Measurements from ENCODE around the gene CSH2. TPM values are rescaled to one million over a fixed set of nuclear protein-coding genes. Genes with fewer than 3 reads are reported as not detected.

CSH2 gene
- total RNA-seq, result not detected

GRCh38 chr17:63873577-63873976, at the start of gene CSH2:
TSS of gene CSH2 (minus strand) at chr17:63873677. CDS start at chr17:63873614, 63 bp downstream.

GRCh38 chr17:63918789-63919305, 45.4 kb upstream of the CSH2 start, which contains the start of gene GH1:
TSS of gene GH1 (minus strand) at chr17:63918839. CDS start at chr17:63918776, 63 bp downstream.

GRCh38 chr17:63911041-63911635, 37.7 kb upstream of the CSH2 start, which contains the start of gene CSHL1:
TSS of gene CSHL1 (minus strand) at chr17:63911258. CDS start at chr17:63911196, 62 bp downstream.

GRCh38 chr17:63896524-63897354, 23.3 kb upstream of the CSH2 start, which contains the start of gene CSH1:
TSS of gene CSH1 (minus strand) at chr17:63896574. CDS start at chr17:63896511, 63 bp downstream.

GRCh38 chr17:63881935-63882601, 8.6 kb upstream of the CSH2 start, which contains the start of gene GH2:
TSS of gene GH2 (minus strand) at chr17:63881944. CDS start at chr17:63881801, 143 bp downstream.

GRCh38 chr17:63842540-63843386, 30.7 kb downstream of the CSH2 start, which contains the start of gene SMARCD2:
TSS of gene SMARCD2 (minus strand) at chr17:63842685. CDS start at chr17:63842674, 11 bp downstream.

GRCh38 chr17:63827002-63827800, 46.3 kb downstream of the CSH2 start, which contains the start of the genes FTSJ3 and PSMC5:
TSS of gene FTSJ3 (minus strand) at chr17:63827663. CDS start at chr17:63826902, 761 bp downstream.
TSS of gene PSMC5 (plus strand) at chr17:63827431. CDS start at chr17:63827491, 60 bp downstream.

Small RNA genes lying within 50 kb of the gene (small RNA-seq; reads per million reads assigned to genes)
- gene AC040958.1 (ENCODE audit: low replicate concordance) (not detected), gene AC127029.1 (ENCODE audit: low replicate concordance) (not detected), gene GH1 (ENCODE audit: low replicate concordance) (not detected)

Other genes starting within 250 kb of the CSH2 start
- 28.1 TPM for gene LIMD2, start 173.6 kb downstream of the CSH2 start, total RNA-seq
- gene STRADA, start 131.9 kb downstream of the CSH2 start, total RNA-seq, result 26.3 TPM
- 44.5 TPM for gene CCDC47, start 100.1 kb downstream of the CSH2 start, total RNA-seq
- gene DDX42, start 99.5 kb downstream of the CSH2 start, total RNA-seq, result 110 TPM
- 50.8 TPM for gene PSMC5, start 46.2 kb downstream of the CSH2 start, total RNA-seq
- 48.4 TPM for gene FTSJ3, start 46.0 kb downstream of the CSH2 start, total RNA-seq
- 65.7 TPM for gene SMARCD2, start 31.0 kb downstream of the CSH2 start, total RNA-seq
- not detected for gene GH2, start 8.3 kb upstream of the CSH2 start, total RNA-seq
- gene CSH1, start 22.9 kb upstream of the CSH2 start, total RNA-seq, result not detected
- gene CSHL1, start 37.6 kb upstream of the CSH2 start, total RNA-seq, result not detected
- gene GH1, start 45.2 kb upstream of the CSH2 start, total RNA-seq, result not detected
- 6.8 TPM for gene CD79B, start 58.7 kb upstream of the CSH2 start, total RNA-seq
- 17.4 TPM for gene SCN4A, start 99.2 kb upstream of the CSH2 start, total RNA-seq
- gene PRR29, start 124.7 kb upstream of the CSH2 start, total RNA-seq, result 0.99 TPM
- 49.9 TPM for gene ICAM2, start 147.0 kb upstream of the CSH2 start, total RNA-seq